ENCODE results near the gene MRPL19. TPM values are rescaled to one million over a fixed set of nuclear protein-coding genes. Genes with fewer than 3 reads are reported as not detected.

MRPL19 gene
- total and polyA plus RNA-seq, 2 of the 13 experiments (the other 11 are each of a cell fraction or from before 2014, with no cell fraction given), result 43.2 to 163 TPM

GRCh38 chr2:75688196-75688595 lies 41.6 kb downstream of the MRPL19 start (continued):
- TF ChIP-seq ZNF614 (CRISPR knock-in tag; IDR thresholded peaks at IDR 0.05; ENCODE audit: borderline replicate concordance) (no peak), ZSCAN31 (CRISPR knock-in tag; IDR thresholded peaks at IDR 0.05; ENCODE audit: low read depth) (no peak), SMC3 (IDR thresholded peaks at IDR 0.05; ENCODE audit: low read length) (no peak), GLI4 (CRISPR knock-in tag; IDR thresholded peaks at IDR 0.05; ENCODE audit: borderline replicate concordance) (no peak), SOX6 (IDR thresholded peaks at IDR 0.05) (no peak), SOX6 (CRISPR knock-in tag; IDR thresholded peaks at IDR 0.05) (no peak), TIGD3 (CRISPR knock-in tag; IDR thresholded peaks at IDR 0.05; ENCODE audit: borderline replicate concordance) (no peak), MXI1 (IDR thresholded peaks at IDR 0.05; ENCODE audit: borderline replicate concordance, low read depth, low read length) (no peak), ZC3H13 (CRISPR knock-in tag; IDR thresholded peaks at IDR 0.05) (no peak), ESRRA (CRISPR knock-in tag; IDR thresholded peaks at IDR 0.05; ENCODE audit: low read depth) (no peak), ZNF792 (CRISPR knock-in tag; IDR thresholded peaks at IDR 0.05) (no peak), KDM3A (CRISPR knock-in tag; IDR thresholded peaks at IDR 0.05; ENCODE audit: low read depth) (no peak), ZNF547 (CRISPR knock-in tag; IDR thresholded peaks at IDR 0.05) (no peak)

GRCh38 chr2:75698918-75699317 lies 52.3 kb downstream of the MRPL19 start:
- Histone ChIP-seq H3K4me1 (ENCODE audit: insufficient read depth, low read length) (no peaks in the 10 kb centered on the region), H3K27me3 (ENCODE audit: control insufficient read depth in 1 of 2, insufficient read depth in 2 of 2, low read length in 2 of 2) (no peaks in the 10 kb centered on the region), H3K27ac (ENCODE audit: extremely low read length, insufficient read depth, low read length) (no peak overlapping the region), H4K20me1 (ENCODE audit: insufficient read depth, low read length) (no peaks in the 10 kb centered on the region), H3K9me3 (ENCODE audit: low read length) (peaks cover 4% of the 10 kb centered on the region; the same call in 1 of the 2 replicates), H3K4me3 (replicated peaks in 1 of 3; ENCODE audit: insufficient read depth in 1 of 3, low read depth in 2 of 3, low read length in 3 of 3) (no peak overlapping the region), H3K4me2 (ENCODE audit: low read depth, low read length) (no peak overlapping the region), H2AFZ (ENCODE audit: low read length) (no peak overlapping the region), H3K79me2 (ENCODE audit: insufficient read depth, low read length) (no peaks in the 10 kb centered on the region), H3K9ac (ENCODE audit: insufficient read depth, low read depth, low read length) (no peak overlapping the region), H3K36me3 (replicated peaks in 1 of 2; ENCODE audit: control insufficient read depth in 1 of 2, insufficient read depth in 2 of 2, low read length in 2 of 2) (peaks cover 16 to 63% of the 10 kb centered on the region in 2 experiments)
- no TSS peak for BruUV-seq (replicated peaks)
- FAIRE-seq (peak; percentile 28), DNase-seq (ENCODE audit: low spot score) (peak; percentile 10), ATAC-seq (no peak)
- ChIA-PET POLR2A (interaction anchor here (1.7 kb wide), 1 partner anchor 11 kb away, joined by 8 read pairs; the partner anchor contains the start of gene GCFC2), CTCF (ENCODE audit: low intra/inter-chr PET ratio, low total read pairs) (no interaction called here)
- in situ Hi-C loops (cut with HindIII; ENCODE audit: extremely low pct_ligation_motif_present, low pct_unique_long_range_greater_than_20kb) (no loop called here), intact Hi-C loops (cut with micrococcal nuclease; ENCODE audit: unreplicated experiment) (no loop called here)
- 97% methylated on average over 2 of the region's 2 CpGs for WGBS (ENCODE audit: low lambda C conversion rate)
- TF ChIP-seq SMAD9 (CRISPR knock-in tag; IDR thresholded peaks at IDR 0.05), result no peak
- TF ChIP-seq KLF12 (CRISPR knock-in tag; IDR thresholded peaks at IDR 0.05; ENCODE audit: borderline replicate concordance), result no peak
- TF ChIP-seq ZKSCAN1 (IDR thresholded peaks at IDR 0.05; ENCODE audit: low read length), result no peak
- no peak for TF ChIP-seq ZNF782 (CRISPR knock-in tag; IDR thresholded peaks at IDR 0.05; ENCODE audit: borderline replicate concordance)
- TF ChIP-seq MAFG (CRISPR knock-in tag; IDR thresholded peaks at IDR 0.05), result no peak
- no peak for TF ChIP-seq ZNF441 (CRISPR knock-in tag; IDR thresholded peaks at IDR 0.05; ENCODE audit: borderline replicate concordance)
- no peak for TF ChIP-seq ZBTB3 (CRISPR knock-in tag; IDR thresholded peaks at IDR 0.05; ENCODE audit: borderline replicate concordance, low read depth)
- TF ChIP-seq GABPA (IDR thresholded peaks at IDR 0.05; ENCODE audit: low read depth, low read length), result no peak
- no peak for TF ChIP-seq GABPA (CRISPR knock-in tag; IDR thresholded peaks at IDR 0.05; ENCODE audit: low read depth)
- TF ChIP-seq ZNF274 (CRISPR knock-in tag; IDR thresholded peaks at IDR 0.05), result no peak
- TF ChIP-seq CENPT (CRISPR knock-in tag; IDR thresholded peaks at IDR 0.05; ENCODE audit: low read depth), result no peak
- TF ChIP-seq FOXK2 (IDR thresholded peaks at IDR 0.05), result no peak
- TF ChIP-seq E2F5 (CRISPR knock-in tag; conservative IDR thresholded peaks at IDR 0.05), result no peak
- no peak for TF ChIP-seq HMGA1 (CRISPR knock-in tag; conservative IDR thresholded peaks at IDR 0.05)

Data from HepG2 (cell line).